Dedifferentiated amniotic fluid mesenchymal stem cell (primary cell): ENCODE results near the gene ANKRD44.

ENCODE experiments used
- DNase-seq: peaks from one replicate; pipeline ENCODE4 v3.0.0-alpha.2; 2016; ENCODE audit errors: extremely low spot score

The ANKRD44 gene

GRCh38 chr2:197237291-197238042, 73.1 kb downstream of the ANKRD44 start:
- no peak for DNase-seq

- DNase-seq = no peak
These were observed 73.8 kb downstream of the ANKRD44 start for GRCh38 chr2:197236816-197237215.

GRCh38 chr2:197236159-197236558, 74.4 kb downstream of the ANKRD44 start:
- DNase-seq = no peak

GRCh38 chr2:197235711-197236110, 74.9 kb downstream of the ANKRD44 start:
- DNase-seq = no peak

GRCh38 chr2:197234671-197235191, 75.8 kb downstream of the ANKRD44 start:
- no peak for DNase-seq

GRCh38 chr2:197233473-197233872, 77.1 kb downstream of the ANKRD44 start:
- DNase-seq = no peak

GRCh38 chr2:197232010-197232409, 78.6 kb downstream of the ANKRD44 start:
- DNase-seq = no peak

GRCh38 chr2:197229509-197230443, 80.8 kb downstream of the ANKRD44 start:
- DNase-seq = no peak

GRCh38 chr2:197223451-197223850, 87.1 kb downstream of the ANKRD44 start:
- DNase-seq = no peak

GRCh38 chr2:197219636-197220035, 90.9 kb downstream of the ANKRD44 start:
- no peak for DNase-seq

- DNase-seq = no peak
These were observed 93.0 kb downstream of the ANKRD44 start for GRCh38 chr2:197217541-197217940.

GRCh38 chr2:197216361-197216979, 94.1 kb downstream of the ANKRD44 start:
- no peak for DNase-seq

GRCh38 chr2:197215748-197216360, 94.7 kb downstream of the ANKRD44 start:
- DNase-seq = no peak

- DNase-seq = no peak
These were observed 98.0 kb downstream of the ANKRD44 start for GRCh38 chr2:197212344-197213262.

GRCh38 chr2:197211881-197212342, 98.7 kb downstream of the ANKRD44 start:
- no peak for DNase-seq

GRCh38 chr2:197210430-197210829, 100.2 kb downstream of the ANKRD44 start:
- no peak for DNase-seq

GRCh38 chr2:197209742-197210408, 100.7 kb downstream of the ANKRD44 start:
- DNase-seq = no peak

GRCh38 chr2:197209246-197209645, 101.3 kb downstream of the ANKRD44 start:
- no peak for DNase-seq

- DNase-seq = no peak
These were observed 101.7 kb downstream of the ANKRD44 start for GRCh38 chr2:197208841-197209240.

- no peak for DNase-seq
These were observed 102.6 kb downstream of the ANKRD44 start for GRCh38 chr2:197208024-197208423.
